Dedifferentiated amniotic fluid mesenchymal stem cell (primary cell): ENCODE data around the gene DPM1.
A peak's percentile ranks its signal among the peaks of the same experiment; 100 is the strongest.
"Not testable (repeated sequence)": the region's sequence is repeated elsewhere in the genome, so short reads cannot be mapped to it uniquely, and the experiment has no call there.

Experiments used
- DNase-seq: peaks from one replicate; pipeline ENCODE4 v3.0.0-alpha.2; 2016; ENCODE audit errors: extremely low spot score

The DPM1 gene

DNA sequence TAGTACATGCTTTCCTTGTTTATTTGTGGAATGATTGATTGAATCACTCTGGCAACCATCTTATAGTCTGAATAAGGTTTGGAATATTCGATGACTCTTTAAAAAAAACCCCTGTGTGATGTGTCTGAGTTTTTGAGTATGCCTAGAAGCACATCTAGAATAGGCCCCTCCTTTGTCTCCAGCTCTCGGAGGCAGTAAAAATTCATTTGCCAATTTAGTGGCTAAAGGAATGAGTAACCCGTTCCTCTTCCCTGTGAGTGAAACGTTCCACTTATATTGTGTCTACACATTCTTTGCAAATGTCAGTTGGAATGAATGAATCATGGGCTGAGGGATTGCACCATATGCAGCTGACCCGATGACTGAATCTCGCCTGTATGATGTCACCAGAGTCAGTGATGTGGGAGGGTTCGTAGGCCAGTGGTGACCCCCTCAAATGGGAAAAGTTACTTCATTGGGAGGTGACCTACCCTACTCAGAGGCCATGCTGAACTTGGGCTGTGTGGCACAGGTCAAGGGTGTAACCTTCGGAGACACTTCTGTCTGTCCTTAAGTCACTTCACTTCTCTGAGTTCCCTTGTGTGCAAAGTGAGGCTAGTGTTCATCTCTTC, 21.8 kb upstream of the DPM1 start:
- peak; percentile 98 for DNase-seq

DNA sequence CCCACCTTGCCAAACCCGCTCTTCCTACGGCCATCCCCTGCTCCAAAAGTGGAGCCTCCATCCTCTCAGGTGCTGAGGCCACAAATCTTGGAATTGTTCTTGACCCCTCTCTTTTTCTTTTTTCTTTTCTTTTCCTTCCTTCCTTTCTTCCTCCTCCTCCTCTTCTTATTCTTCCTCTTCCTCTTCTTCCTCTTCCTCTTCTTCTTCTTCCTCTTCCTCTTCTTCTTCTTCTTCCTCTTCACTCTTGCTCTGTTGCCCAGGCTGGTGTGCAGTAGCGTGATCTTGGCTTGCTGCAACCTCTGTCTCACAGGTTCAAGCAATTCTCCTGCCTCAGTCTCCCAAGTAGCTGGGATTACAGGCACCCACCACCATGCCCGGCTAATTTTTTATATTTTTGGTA, 20.2 kb upstream of the DPM1 start:
- not testable (repeated sequence) for DNase-seq

DNA sequence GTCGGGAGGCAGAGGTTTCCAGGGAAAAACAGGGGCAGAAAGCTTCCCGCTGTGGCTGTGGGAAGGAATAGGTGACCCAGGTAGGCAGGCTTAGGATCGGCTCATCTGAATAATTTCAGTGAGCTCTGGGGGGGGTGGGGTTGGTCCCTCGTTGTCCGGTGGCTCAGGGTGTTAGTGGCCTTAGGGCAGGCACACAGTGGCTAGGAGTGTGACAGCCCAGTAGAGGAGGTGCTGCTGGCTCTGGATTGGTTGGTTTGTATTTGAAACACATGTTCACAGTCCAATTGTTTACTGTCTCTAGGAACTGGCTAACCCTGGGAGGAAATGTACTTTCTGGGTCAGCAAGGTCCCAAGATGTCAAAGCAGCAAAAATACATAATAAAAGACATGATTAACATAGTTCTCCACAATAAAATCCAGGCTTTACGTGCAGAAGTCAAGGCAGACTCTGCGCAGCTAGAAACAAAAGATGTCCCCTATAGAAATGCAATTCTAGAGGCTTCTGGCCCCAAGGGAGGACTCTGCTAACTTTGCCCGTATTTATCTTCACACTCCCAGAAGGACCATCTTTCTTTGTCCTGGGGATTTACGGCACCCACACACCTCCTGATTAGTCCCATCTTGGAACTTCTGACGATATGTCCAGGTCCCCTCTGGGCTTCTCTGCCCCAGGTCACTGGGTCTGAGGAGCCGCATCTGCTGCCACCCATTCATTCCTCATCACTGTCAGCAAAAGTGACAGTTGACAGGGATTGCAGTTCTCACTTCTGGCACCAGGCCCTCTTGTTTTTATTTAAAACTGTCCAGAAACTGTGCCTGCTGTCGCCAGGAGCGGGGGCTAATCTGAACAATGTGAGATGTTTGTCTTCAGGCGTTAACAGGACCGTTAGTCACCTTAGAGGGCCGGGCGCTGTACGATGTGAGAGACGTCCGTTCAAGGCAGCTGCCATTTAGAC, 19.0 kb upstream of the DPM1 start:
- no peak for DNase-seq

DNA sequence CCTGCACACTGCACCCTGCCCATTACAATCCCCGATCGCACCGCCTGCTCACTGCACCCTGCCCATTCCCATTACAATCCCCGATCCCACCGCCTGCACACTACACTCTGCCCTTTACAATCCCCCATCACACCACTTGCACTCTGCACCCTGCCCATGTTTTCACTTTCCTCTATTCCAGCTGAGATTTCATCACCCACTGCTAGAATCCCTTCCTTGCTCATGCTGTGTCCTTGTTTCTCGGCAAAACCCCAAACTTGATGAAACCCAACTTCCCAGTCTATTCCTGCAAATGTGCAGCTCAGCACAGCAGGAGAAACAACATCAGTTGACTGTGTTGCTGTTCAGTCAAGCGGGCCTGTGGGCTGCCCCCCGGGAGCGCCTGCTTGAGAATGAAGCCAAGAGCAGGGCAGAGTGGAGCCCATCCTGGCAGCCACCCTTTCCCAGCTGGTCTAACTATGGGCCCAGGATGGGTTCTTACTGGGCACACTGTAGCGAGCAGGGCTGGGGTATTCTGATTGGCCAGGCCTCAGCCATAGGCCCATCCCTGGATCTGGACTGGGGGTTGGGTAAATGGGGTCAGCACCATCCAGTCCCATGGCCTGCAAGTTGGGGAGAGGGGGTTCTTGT, 17.5 kb upstream of the DPM1 start:
- DNase-seq: no peak

DNA sequence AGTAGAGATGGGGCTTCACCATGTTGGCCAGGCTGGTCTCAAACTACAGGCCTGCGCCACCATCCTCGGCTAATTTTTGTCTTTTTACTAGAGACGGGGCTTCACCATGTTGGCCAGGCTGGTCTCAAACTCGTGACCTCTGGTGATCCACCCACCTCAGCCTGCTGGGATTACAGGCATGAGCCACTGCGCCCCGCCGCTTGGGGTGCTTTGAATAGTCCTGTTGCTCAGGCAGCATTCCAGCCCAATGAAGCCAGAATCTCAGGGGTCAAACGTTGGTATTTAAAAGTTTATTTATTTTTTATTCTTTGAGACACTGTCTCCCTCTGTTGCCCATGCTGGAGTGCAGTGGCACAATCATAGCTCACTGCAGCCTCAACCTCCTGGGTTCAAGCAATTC, 11.6 kb upstream of the DPM1 start:
- DNase-seq: no peak

DNA sequence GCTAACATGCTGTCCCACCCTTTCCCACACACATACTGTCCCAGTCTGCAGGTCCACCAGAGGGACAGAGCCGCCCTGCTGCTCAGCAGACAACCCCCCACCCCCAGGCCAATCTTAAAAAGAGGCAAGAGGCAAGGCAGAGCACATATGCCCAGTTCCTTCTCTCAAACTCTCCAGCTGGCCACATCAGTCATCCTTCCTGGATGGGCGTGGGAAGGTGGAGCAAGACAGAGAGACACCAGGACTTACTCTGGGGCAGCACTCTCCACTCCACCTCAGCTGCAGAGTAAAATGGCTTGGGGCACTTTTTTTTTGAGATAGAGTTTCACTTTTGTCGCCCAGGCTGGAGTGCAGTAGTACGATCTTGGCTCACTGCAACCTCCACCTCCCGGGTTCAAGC, 11.1 kb upstream of the DPM1 start:
- DNase-seq: no peak

DNA sequence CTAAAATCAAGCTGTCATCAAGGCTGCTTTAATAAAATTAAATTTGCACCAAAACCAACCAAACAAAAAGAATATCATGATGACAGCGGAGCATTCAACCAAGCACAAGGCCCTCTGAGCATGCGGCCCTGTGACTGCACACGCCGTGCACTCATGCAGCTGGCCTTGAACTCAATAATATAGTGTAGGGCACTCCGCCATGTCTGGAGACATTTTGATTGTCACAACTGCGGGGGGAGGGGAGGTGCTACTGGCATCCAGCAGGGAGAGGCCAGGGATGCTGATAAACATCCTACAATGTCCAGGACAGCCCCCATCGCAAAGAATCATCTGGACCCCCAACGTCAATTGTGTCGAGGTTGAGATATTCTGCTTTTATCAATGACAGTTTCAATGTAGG, 10.0 kb upstream of the DPM1 start:
- no peak for DNase-seq

DNA sequence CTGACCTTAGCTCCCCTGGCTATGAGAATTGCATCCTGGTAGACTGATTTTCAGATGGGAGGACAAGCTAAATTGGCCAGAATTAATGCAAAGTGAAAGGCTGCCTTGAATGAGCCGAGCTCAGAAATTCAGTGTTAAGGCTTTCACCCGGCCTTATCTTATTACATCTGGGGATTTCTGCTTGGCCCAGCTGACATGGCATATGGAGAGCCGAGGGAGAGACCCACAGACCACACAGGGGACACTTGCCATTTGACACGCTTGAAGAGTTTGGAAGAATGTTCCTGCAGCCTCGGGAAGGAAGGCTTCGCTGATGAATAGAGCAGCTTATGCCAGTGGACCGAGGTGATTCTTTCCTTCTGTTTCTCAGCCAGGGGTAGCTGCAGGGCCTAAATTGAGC, 9.3 kb upstream of the DPM1 start:
- no peak for DNase-seq

DNA sequence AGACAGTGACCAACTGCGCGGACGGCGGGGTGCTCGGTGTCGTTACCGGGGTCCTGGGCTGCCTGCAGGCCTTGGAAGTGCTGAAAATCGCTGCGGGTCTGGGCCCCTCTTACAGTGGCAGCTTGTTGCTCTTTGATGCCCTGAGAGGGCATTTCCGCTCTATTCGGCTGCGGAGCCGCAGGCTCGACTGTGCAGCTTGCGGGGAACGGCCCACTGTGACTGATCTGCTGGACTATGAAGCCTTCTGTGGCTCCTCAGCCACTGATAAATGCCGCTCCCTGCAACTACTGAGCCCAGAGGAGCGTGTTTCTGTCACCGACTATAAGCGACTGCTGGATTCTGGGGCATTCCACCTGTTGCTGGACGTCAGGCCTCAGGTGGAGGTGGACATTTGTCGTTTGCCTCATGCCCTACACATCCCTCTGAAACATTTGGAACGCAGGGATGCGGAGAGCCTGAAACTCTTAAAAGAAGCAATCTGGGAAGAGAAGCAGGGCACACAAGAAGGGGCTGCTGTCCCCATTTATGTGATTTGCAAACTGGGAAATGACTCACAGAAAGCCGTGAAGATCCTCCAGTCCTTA, 1.3 kb upstream of the DPM1 start:
- no peak for DNase-seq

DNA sequence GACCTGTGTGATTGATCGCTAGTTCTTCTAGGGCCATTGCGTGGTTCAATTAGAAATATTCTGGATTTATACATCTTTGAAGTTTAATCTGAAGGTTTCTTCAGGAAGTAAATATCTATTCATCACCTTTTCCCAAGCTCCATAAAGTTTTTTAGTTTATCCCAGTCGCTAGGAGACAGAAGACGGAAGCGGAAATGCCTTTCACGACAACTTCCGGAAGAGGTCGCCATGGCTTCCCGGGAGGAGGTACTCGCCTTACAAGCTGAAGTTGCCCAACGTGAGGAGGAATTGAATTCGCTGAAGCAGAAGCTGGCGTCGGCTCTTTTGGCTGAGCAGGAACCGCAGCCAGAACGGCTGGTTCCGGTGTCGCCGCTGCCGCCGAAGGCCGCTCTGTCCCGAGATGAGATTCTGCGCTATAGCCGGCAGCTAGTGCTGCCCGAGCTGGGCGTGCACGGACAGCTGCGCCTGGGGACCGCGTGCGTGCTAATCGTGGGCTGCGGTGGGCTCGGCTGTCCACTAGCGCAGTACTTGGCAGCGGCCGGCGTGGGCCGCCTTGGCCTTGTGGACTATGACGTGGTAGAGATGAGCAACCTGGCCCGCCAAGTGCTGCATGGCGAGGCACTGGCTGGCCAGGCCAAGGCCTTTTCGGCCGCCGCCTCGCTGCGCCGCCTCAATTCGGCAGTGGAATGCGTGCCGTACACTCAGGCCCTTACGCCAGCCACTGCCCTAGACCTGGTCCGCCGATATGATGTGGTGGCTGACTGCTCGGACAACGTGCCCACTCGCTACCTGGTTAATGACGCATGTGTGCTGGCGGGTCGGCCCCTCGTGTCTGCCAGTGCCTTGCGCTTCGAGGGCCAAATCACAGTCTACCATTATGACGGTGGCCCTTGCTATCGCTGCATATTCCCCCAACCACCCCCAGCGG, 547 bp upstream of the DPM1 start, which contains the start of gene MOCS3:
MOCS3 (plus strand) TSS at position 204 of the 928 bp plus-strand sequence; CDS start at position 229, 25 bp downstream.
- peak; percentile 95 for DNase-seq

DNA sequence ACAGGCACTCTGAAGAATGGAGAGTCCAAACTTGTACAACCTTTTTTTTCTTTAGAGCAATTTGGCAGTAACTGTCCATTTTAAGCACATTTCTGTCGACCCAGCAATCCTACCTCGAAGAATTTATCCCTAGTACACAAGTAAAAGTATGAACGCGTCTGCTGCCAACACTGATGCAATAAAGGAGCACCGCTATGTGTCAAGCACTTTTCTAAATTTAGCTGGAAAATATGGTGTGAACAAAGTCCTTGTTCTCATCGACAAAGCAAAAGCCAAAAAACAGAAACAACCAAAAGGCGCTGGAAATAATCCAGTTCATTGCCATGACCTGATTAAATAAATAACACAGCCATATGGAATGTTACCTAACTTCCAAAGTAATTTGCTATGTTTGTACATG, 1.1 kb downstream of the DPM1 start:
- no peak for DNase-seq

DNA sequence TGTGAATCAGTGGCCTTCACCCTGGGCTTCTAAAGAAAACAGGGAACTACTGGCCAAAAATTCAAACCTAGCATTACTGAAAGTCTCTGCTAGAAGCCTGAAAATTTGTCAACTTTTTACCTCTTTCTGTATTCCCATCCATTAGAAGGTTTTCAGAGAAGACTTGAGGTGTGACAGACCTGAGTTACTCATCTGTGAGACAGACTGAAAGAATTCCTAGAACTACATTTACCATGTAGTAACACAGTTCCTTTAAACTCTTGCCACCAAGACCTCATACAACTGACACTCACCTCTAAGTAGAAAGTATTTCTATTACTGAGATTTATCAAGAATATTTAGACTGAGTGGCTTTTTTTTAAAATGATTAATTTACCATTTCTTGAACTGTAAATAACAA, 4.5 kb downstream of the DPM1 start:
- no peak for DNase-seq

DNA sequence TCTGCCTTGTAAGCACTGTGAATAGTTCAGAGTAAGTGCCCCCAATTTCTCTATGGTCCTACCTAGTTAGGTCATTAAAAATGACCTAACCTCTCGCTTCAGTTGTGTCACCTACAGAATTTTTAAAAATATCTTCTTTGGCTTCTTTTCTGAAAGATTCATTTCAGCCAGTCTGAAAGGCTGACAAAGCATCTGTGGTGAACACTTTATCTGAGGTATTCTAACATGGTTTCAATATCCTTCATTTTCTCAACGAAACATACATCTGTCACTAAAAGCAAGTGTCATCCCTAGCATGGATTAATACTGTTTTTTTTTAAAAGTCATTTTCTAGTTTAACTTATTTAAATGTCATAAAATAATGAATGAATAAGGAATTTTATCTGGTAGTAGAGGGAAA, 5.1 kb downstream of the DPM1 start:
- DNase-seq: no peak

DNA sequence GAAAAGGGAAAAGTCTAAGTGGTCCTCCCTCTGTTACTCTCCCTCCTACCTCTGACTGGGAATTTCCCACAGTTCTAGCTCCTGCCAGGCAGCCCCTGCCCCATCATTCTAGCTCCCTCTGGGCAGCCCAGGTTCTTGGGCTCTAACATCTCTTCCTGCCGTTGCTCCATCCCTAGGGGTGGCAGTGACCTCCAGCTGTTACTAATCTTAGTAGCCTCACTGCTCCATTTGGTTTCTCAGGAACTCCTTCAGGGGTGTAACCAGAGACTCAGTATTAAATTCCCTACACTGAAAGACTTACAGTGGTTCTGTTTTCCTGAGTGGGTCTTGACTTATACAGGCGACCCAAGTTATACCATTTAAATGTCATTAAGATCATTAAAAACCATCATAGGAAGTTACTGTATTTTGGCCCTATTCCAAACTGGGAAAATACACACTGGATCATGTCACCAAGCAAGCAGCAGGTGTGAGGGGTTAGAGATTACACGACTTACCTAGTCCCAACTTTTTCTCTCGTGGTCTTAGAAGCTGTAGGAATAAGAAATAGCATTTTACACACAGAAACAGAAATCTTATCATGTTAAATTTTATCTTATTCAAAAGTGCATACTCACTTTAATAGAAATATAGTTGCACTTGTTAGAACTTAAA, 10.1 kb downstream of the DPM1 start:
- DNase-seq: no peak

DNA sequence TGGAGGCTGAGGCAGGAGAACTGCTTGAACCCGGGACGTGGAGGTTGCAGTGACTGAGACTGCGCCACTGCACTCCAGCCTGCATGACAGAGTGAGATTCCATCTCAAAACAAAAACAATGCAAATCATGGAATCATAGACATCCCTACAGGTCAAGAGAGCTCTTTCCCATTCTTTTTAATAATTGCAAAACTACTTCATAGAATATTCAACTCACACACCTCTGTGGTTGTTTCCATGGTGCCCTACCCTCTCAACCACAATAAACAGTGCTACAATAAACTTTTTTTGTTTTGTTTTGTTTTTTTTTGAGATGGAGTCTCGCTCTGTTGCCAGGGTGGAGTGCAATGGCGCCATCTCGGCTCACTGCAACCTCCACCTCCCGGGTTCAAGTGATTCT, 15.3 kb downstream of the DPM1 start:
- DNase-seq: no peak

DNA sequence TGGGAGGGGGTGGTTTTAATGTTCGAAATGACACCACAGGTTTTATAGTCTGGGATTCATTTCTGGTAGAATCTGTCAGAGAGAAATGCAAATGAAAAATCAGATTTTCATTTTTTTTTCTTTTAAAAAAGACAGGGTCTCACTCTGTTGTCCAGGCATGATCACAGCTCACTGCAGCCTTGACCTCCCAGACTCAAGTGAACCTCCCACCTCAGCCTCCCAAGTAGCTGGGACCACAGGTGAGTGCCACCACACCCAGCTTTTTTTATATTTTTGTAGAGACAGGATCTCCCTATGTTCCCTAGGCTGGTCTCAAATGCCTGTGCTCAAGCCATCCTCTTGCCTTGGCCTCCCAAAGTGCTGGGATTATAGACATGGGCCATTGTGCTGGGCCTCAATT, 24.7 kb downstream of the DPM1 start:
- DNase-seq: no peak

DNA sequence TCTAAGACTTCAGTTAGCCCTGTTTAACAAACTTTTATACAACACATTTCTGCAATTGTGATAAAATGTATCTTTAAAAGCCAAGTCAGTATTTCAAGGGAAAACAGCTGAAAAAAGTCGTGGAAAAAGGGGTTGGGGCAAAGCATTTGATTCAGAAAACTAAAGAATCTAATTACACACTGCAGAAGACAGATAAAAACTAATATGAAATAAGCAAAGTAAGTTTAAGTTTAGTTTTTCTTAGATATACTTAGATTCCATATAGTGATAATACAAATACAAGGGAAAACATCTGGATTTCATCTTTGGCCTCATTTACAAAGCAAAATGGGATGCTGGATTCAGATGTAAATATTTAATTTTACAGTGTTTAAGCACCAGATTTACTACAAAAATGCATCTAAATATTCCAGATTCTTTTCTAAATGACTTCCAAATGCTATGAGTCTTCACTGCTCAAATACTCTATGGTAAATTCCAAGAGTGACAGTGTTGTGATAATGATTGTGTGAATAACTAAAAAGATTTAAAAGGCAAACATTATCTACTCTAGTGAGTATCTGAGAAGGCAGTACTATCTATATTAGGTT, 25.5 kb downstream of the DPM1 start:
- DNase-seq: peak; percentile 47

DNA sequence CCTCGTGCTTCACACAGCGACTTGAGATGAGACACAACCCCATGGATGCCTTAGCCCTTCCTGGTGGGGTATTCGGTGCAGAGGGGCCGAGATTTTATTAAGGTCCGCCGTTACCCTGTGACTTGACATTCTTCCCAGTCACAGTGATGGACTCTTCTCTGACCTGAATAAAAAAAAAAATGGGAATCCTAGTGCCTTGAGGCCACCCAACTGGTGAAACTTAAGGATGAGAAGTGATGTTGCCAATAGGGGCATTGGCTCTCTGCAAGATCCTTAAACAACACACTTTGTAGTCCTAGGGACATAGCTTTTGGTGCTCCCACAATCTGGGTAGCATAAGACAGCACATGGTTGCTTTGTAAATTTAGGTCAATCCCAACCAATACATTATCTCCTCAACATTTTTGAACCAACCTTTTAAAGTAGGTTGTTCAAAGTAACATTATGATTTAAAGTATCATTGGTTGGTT, 26.3 kb downstream of the DPM1 start:
- no peak for DNase-seq

DNA sequence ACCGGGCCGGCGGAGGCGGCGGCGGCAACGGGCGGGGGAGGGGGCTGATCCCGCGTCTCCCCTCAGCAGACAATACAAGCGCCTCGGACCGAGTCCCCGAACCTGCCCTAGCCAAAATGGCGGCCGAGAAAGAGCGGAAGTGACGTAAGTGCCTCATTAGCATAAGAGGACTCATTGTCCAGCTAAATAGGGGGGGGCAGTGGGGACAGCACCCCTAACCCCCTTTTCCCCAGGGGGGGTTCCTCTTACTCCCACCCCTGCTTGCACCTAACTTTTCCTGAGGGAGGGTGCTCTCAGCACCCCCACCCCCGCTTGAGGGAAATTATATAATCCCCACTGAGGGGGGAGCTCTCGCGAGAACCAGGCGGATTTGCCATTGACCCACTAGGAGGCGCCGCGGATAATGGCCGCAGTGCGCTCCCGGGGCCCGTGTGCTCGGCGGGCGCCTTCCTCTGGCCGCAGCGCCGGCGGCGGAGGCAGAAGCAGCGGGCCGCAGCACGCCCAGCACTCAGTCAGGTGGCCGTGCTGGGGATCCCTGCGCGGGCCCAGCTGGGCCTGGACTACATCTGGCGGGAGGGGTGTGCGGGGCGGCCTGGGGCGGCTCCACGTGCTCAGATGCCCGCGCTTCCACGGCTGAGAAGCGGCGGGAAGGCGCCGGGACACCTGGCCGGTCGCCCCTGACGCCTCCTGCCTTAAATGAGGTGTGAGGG, 26.9 kb downstream of the DPM1 start, which contains the start of gene ADNP:
ADNP (minus strand) TSS at position 132 of the 710 bp plus-strand sequence. CDS start 27,441 bp downstream, outside the sequence.
- peak; percentile 85 for DNase-seq

DNA sequence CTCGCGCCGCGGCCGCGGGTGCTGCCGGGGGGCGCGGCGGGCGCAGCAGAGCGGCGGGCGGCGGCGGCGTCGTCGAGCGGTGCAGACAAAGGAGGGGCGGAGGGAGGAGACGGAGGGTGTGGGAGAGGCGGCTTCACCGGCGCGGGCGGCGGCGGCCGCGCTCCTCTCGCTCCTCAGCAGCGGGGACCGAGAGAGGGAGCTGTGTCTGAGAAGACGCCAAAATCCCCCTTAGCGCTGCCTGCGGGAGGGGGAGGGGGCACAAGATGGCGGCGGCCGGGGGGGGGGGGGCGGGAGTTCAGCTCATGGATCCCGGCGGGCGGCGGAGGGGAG, 27.4 kb downstream of the DPM1 start:
- DNase-seq: no peak
